Transverse colon (tissue), 4 donors: Measurements from ENCODE around the gene POLE.
"Not testable (repeated sequence)": the region's sequence is repeated elsewhere in the genome, so short reads cannot be mapped to it uniquely, and the experiment has no call there.

ENCODE experiments used
- POLR2A ChIP-seq: fragments of 450-650 bp; IDR thresholded peaks from one replicate; pipeline ENCODE4 v1.6.1; 2016; ENCODE audit warnings: antibody characterized with exemption, mild to moderate bottlenecking, moderate library complexity
- POLR2AphosphoS5 ChIP-seq, 3 donors: sonication (generic); formaldehyde crosslinking; IDR thresholded peaks; one replicate each; pipeline ENCODE4 v1.6.1; 2016; ENCODE audit warnings: antibody characterized with exemption in 3 of 3
- TF ChIP-seq, protein P1 (sequence below), 5 experiments: fragments of 200-600 bp in 3 of 5; fragments of 450-650 bp in 2 of 5; sonication (generic) in 3 of 5; IDR thresholded peaks; 1 replicate in 2 of 5; 2 replicates in 3 of 5; pipeline ENCODE4 v1.5.1; 2016 to 2017; ENCODE audit warnings: antibody characterized with exemption in 5 of 5, inconsistent platforms in 3 of 5, mild to moderate bottlenecking in 2 of 5, moderate library complexity in 1 of 5

DNA sequence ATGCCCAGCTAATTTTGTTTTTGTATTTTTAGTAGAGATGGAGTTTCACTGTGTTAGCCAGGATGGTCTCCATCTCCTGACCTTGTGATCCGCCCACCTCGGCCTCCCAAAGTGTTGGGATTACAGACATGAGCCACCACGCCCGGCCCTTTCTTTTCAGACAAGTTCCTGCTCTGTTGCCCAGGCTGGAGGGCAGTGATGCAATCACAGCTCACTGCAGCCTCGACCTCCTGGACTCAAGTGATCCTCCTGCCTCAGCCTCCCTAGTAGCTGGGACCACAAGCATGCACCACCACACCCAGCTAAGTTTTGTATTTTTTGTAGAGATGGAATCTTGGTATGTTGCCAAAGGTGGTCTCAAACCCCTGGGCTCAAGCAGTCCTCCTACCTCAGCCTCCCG lies 87.6 kb downstream of the POLE start:
- TF ChIP-seq, protein P1, sequence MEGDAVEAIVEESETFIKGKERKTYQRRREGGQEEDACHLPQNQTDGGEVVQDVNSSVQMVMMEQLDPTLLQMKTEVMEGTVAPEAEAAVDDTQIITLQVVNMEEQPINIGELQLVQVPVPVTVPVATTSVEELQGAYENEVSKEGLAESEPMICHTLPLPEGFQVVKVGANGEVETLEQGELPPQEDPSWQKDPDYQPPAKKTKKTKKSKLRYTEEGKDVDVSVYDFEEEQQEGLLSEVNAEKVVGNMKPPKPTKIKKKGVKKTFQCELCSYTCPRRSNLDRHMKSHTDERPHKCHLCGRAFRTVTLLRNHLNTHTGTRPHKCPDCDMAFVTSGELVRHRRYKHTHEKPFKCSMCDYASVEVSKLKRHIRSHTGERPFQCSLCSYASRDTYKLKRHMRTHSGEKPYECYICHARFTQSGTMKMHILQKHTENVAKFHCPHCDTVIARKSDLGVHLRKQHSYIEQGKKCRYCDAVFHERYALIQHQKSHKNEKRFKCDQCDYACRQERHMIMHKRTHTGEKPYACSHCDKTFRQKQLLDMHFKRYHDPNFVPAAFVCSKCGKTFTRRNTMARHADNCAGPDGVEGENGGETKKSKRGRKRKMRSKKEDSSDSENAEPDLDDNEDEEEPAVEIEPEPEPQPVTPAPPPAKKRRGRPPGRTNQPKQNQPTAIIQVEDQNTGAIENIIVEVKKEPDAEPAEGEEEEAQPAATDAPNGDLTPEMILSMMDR (IDR thresholded peaks at IDR 0.05): not testable (repeated sequence)
- TF ChIP-seq POLR2A; POLR2AphosphoS5 (IDR thresholded peaks at IDR 0.05): not testable (repeated sequence)
